HG02973 (cell line): ENCODE measurements around the gene NFKB1.
A peak's percentile ranks its signal among the peaks of the same experiment; 100 is the strongest.

Experiments used
- ATAC-seq: cut with Tn5 transposase; IDR thresholded peaks from one replicate; pipeline ENCODE4 v1.9.1; 2021; ENCODE audit warnings: moderate library complexity; ENCODE audit not compliant: unreplicated experiment

NFKB1 gene

DNA sequence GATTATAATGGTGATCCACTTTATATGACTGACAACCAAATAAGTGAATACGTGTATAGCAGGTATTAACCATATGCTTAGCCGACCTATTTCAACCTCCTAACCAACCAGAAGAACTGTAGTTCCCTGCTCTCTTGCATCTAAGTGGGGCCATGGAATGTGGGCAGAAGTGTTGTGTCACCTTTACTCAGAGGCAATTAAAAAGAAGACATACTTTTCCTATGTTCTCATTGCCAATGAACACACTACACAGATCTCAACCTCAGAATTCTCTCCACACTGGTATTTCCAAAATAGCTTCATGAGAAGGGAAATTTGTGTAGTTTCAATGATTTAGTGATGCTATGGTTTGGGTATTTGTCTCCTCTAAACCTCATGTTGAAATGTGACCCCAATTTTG is 3.2 kb upstream of the NFKB1 start:
- ATAC-seq: no peak

DNA sequence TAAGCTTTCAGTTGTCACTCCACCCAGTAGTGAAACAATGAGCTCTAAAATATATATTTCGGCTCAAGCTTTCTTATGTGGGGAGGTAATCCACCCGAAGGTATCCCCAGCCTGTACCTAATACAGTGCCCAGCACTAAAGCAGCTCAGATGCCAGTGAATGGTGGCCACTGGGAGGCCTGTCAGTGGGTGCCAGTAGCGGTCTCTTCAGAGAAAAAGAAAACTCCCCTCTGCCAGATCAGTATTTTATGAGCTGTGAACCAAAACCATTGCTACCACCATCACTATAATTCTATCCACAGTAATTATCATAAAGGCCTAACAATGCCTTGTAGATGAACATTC is 835 bp upstream of the NFKB1 start:
- peak; percentile 1 for ATAC-seq

DNA sequence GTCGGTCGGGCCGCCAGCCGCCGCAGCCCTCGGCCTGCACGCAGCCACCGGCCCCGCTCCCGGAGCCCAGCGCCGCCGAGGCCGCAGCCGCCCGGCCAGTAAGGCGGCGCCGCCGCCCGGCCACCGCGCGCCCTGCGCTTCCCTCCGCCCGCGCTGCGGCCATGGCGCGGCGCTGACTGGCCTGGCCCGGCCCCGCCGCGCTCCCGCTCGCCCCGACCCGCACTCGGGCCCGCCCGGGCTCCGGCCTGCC is 213 bp downstream of the NFKB1 start:
- ATAC-seq: peak; percentile 30

DNA sequence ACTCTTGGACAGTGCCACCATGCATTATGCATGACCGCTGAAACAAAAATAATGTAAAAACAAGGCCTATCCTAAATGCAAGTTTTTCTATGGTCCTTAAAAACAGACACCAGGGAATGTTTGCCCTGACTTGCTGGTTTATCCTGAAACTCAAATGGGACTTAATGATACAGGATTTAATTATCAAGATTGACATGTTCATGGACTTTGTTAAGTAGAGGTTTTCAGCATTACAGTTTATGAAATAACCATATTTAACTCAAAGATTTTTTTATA is 1.3 kb downstream of the NFKB1 start:
- ATAC-seq: no peak

DNA sequence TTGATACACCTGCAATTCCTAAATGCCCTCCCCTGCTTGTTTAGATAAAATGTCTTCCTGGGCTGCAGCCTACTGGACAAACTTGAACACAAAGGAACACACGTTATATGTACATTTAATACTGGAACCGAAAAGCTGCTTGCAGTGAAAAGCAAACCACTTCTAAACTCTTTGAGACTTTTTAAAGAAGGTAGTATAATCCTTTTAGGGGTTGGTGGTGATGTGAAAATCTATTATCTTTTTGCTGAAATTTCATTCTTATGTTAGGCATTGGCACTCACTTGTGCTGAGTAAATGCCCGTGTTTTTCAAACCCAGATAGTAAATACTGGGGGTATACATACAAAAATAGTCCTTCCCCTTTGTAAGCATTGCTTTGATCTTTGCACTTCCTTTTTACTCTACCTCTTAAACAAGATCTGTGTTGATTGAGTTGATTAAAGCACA is 2.2 kb downstream of the NFKB1 start:
- ATAC-seq: no peak

DNA sequence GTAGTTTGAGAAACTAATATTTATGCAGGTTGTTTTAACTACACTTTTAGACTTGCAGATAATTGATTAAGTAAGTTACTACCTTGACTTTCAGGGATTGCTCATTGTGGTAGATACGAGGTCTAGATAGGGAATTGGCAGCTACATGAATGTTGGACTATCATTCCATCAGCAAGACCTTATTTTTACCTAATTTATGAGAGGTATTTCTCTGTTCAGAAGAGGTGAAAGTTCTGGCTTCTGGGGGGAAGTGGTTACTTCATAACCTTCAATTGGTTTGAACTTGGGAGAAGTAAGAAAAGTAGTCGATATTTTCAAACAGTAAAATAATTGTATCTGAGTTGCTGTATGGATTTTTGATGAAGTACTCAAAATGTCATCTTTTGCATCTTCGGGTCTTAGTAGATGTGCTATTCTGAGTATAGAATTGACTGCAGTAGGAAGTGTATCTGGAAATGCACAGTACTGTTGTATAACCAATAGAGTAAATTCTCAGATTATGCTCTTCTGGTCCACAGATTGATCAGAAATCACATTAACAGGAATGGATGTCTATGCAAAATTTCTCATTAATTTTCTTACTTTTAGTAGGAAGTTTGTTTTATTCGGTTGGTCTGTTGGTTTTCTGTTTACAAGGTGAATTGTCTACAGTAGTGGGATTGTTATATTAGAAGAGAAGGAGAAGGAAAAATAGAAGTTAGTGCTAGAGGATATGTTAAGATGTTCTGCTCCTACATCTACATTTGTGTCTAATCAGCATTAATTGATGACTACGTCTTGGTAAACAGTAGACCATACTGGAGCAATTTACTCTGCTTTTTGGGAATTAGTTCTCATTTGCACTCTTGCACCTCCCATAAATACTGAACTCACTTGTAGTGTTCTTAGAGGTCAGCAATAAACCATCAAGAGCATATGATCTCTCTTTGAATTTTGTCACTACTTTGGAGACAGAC is 3.0 kb downstream of the NFKB1 start:
- no peak for ATAC-seq

DNA sequence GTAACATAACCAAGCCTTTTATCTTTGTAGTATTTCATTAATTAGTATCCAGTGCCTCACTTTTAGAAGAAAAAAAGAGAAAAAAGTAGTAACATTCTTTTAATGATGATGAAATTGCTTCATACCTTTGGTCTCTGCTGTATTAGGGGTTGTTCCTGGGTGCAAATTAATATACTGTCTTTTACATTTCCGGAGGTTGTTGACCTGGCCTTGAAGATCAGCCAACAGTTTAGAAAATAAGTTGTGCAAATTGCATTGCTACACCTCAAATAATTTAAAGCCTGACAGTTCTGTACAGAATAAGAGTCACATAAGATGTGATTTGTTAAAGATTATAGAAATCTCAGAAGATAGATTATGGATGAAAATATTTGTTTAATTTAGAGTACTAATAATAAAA is 3.8 kb downstream of the NFKB1 start:
- ATAC-seq: no peak

DNA sequence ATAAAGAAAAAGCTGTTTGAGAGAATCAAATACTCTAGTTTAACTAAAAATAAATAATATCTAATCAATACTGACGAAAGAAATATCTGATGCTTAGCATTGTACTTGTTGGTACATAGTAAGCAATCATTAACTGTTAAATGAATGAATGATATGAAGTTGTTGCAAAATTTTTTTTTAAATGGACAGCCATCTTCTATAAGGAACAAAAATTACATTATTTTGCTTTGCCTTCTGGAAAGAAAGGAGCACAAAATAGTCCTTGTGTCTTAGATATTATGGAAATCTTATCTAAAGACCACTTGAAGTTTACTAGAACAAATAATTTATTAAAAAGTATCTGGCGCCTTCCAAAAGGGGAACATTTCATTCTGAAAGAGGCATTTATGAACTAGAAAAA is 4.5 kb downstream of the NFKB1 start:
- no peak for ATAC-seq

- no peak for ATAC-seq
Measured at GRCh38 chr4:102506523-102506922, 5.4 kb downstream of the NFKB1 start.

DNA sequence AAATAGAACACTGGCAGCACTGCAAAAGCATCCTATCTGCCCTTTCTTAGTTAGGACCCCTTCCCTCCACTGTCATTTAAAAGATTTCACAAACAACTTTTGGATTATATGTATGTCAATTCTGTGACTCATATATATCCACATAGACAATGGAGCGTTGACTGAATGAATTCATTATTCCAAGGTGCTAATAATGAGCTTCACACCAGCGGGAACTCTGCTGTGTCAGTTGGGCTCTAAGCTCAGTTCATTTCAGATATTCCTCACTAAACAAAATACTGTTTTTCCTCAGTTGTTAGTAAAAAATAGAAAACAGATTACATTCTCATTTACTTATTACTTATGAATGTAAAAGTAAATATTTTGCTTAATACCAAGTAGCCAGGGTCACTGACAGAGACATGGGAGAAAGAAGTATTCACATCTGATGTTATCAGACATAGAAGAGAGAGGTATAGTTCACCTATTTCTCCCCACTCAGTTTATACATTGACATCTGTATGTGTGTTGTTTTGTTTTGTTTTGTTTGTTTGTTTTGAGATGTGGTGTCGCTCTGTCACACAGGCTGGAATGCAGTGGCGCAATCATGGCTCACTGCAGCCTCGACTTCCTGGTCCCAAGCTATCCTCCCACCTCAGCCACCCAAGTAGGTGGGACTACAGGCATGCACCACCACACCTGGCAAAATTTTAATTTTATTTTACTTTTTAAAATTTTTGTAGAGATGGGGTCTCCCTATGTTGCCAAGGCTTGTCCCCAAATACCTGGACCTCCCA is 10.9 kb downstream of the NFKB1 start:
- ATAC-seq: no peak

DNA sequence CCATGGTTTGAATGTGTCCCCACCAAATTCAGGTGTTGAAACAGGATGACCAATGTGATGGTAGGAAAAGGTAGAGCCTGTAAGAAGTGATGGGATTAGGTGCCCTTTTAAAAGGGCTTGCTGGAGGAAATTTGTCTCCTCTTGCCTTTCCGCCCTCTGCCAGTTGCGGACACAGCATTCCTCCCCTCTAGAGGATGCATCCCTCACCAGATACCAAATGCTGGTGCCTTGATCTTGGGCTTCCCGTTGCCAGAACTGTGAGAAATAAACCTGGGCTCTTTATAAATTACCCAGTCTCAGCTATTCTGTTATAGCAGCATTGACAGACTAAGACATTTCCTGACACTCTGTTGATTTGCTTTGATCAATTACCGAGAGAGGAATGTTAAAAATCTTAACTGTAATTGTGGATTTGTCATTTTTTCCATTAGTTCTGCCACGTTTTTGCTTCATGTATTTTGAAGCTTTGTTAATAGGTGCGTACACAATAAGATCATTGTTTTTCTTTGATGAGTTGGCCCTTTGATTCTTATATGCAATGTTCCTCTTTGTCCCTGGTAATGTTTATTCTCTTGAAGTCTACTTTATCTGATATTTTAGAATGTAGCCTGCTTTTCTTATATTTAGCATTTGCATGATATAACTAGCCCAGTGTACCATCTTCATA is 13.3 kb downstream of the NFKB1 start:
- ATAC-seq: no peak

GRCh38 chr4:102517753-102518152 is 16.6 kb downstream of the NFKB1 start:
- ATAC-seq: no peak

- ATAC-seq: no peak
Measured at GRCh38 chr4:102518703-102519131, 17.6 kb downstream of the NFKB1 start.

- no peak for ATAC-seq
Measured at GRCh38 chr4:102519925-102520324, 18.8 kb downstream of the NFKB1 start.

DNA sequence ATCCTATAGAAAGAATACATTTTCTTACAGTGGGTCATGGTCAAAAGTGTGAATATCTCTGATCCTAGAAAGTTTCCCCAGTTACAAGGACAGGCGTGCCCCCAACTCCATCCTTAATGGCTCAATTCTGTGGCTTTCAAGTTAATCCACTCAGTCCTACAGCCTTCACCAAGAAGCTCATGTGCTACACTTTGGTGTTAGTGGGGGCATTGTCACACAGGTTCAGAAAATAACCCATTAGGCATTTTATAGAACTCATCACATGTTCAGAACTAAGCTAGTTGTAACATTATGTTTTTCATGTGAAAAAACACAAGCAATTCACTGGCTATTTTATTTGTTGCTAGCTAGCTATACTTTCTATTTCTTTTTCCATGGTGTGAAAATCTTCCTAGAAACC is 20.4 kb downstream of the NFKB1 start:
- ATAC-seq: no peak

DNA sequence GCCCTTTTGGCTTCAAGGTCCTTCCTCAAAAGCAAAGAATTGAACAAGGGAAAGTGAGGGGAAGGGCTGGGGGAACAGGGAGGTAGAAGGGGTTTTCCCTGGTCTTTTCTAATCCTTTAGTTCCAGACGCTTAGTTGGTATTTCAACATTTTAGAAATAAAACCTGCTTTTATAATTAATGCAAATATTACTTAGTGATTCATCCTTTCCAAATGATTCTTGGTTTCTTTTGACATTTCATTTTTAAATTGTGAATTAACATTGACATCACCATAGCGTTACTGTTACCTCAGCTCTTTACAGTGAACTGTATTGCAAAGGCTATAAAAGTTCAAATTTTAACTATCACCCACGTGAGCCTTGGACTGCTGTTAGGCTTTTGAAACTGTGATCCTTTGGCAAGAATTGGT is 20.9 kb downstream of the NFKB1 start:
- no peak for ATAC-seq

DNA sequence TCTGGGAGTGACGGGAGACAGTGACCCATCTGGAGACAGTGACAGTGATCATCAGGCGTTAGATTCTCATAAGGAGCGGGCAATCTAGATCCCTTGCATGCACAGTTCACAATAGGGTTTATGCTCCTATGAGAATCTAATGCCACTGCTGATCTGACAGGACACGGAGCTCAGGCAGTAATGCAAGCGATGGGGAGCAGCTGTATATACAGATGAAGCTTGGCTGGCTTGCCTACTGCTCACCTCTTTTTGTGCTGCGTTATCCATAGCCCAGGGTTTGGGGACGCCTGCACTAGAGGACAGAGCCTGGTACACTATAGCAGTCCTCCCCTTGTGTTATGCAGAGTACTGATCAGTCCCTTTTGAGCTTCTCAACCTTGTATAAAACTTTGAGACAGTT is 23.5 kb downstream of the NFKB1 start:
- no peak for ATAC-seq

DNA sequence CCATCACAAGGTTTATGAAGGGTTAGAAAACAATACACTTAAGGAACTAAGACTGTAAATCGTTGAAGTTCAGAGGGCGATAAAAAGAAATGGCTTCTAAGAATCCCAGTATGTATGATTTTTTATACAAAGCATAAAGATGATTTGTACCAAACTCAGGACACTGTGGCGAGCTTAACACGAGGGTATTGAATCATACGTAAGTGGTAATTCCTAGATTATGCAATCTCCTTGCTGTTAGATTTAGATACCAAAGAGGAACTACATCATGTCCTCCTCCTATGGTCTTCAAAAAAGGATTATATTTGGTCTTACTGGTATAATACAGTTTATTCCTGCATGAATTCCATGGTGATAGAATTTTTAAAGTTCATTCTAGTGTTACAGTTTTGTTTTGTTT is 23.9 kb downstream of the NFKB1 start:
- no peak for ATAC-seq

DNA sequence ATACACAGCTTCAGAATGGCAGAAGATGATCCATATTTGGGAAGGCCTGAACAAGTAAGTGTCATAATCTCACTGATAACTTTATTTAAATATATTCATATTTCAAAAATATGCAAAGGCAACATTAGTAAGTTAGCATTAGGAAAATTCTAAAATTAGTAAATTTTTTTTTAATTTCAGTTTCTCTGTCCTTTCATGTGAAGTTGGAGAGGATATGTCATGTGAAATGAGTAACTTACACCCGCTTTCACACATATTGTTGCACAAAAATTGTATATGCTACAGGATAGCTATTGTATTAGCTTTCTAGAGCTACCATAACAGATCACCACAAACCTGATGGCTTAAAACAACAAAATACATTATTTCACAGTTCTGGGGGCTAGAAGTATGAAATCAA is 24.3 kb downstream of the NFKB1 start:
- ATAC-seq: no peak

DNA sequence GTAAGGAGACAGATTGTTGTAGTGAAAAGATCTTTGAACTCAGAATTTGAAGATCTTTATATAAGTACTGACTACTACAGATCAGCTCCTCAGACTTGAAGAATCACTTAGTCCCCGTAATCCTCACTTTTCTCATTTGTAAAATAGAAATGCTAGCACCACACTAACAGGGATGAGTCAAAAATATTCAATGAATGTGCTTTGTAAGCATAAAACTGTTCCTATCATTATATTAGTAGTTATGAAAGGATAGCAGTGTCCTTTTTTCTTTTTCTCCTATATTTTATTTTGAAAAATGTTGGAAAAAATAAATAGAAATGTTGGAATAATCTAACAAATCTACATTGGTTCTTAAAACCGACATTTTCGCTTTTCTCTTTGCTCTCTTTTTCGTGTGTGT is 25.4 kb downstream of the NFKB1 start:
- ATAC-seq: no peak

DNA sequence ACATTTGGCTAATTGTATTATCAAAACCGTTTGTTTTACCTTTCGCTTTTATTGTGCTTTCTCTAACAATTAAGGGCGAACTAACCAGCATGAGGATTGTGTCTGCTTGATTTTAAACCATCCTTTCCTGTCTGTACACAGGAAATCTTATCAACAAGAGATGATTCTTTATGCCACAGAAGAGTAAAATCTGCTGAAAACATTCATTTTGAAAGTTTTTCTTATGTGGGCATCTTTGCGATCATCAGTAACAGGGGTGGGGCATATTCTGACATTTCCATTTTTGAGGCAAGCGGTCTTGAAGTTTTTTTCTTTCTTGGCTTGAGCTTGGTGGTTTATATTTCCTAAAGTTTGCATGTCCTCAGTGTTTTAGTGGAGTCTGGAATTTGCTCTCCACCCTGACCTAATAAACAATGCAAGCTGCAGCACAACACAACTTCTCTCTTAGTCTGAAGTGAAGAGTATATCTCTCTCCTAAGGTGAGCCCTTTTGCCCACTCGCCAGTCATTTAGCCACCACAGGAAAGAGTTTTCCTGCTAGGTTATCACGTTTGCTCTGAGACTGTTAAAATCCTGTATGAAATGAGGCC is 26.6 kb downstream of the NFKB1 start:
- ATAC-seq: no peak

- no peak for ATAC-seq
Measured at GRCh38 chr4:102529977-102530376, 28.8 kb downstream of the NFKB1 start.
